K562 (cell line): ENCODE results near the gene MYLK4. TPM values are rescaled to one million over a fixed set of nuclear protein-coding genes. Genes with fewer than 3 reads are reported as not detected.

Source experiments
- ARNT ChIP-seq, 2 experiments: fragments of 450-650 bp; IDR thresholded peaks; 2 replicates each; pipeline ENCODE4 v1.6.1; 2016; ENCODE audit warnings: mild to moderate bottlenecking in 1 of 2
- ATF7 ChIP-seq: fragments of 450-650 bp; IDR thresholded peaks from 2 replicates; pipeline ENCODE4 v1.7.1; 2014; ENCODE audit warnings: mild to moderate bottlenecking, moderate library complexity
- BCOR ChIP-seq: fragments of 450-650 bp; IDR thresholded peaks from 2 replicates; pipeline ENCODE4 v1.6.1; 2016
- CXXC5 ChIP-seq: fragments of 250-450 bp; sonication (Bioruptor Pico); IDR thresholded peaks from 2 replicates; pipeline ENCODE4 v1.8.0; 2022; ENCODE audit warnings: inconsistent platforms, mild to moderate bottlenecking, moderate library complexity
- ELF4 ChIP-seq: fragments of 450-650 bp; formaldehyde crosslinking; IDR thresholded peaks from 2 replicates; pipeline ENCODE4 v1.4.0; 2022; ENCODE audit warnings: missing genetic modification characterization
- ESRRA ChIP-seq: fragments of 450-650 bp; IDR thresholded peaks from 2 replicates; pipeline ENCODE4 v1.6.1; 2014; ENCODE audit warnings: low read depth, mild to moderate bottlenecking, moderate library complexity, borderline replicate concordance
- ETV5 ChIP-seq: sonication (generic); formaldehyde crosslinking; IDR thresholded peaks from 2 replicates; pipeline ENCODE4 v1.4.0; 2020; ENCODE audit warnings: low read depth, mild to moderate bottlenecking, missing genetic modification reagents
- EWSR1 ChIP-seq: fragments of 450-650 bp; IDR thresholded peaks from 2 replicates; pipeline ENCODE4 v1.6.1; 2018; ENCODE audit warnings: borderline replicate concordance, mild to moderate bottlenecking, low read depth, moderate library complexity; ENCODE audit not compliant: partially characterized antibody
- HOXB6 ChIP-seq: fragments of 250-450 bp; sonication (Bioruptor Pico); IDR thresholded peaks from 2 replicates; pipeline ENCODE4 v1.5.1; 2022; ENCODE audit warnings: mild to moderate bottlenecking, borderline replicate concordance
- NR1H2 ChIP-seq: sonication (generic); formaldehyde crosslinking; IDR thresholded peaks from 2 replicates; pipeline ENCODE4 v1.4.0; 2020; ENCODE audit warnings: mild to moderate bottlenecking, missing genetic modification reagents
- PRMT5 ChIP-seq: sonication (generic); formaldehyde crosslinking; IDR thresholded peaks from 2 replicates; pipeline ENCODE4 v1.5.0; 2020; ENCODE audit warnings: missing genetic modification reagents
- PRPF4 ChIP-seq: fragments of 200-400 bp; formaldehyde crosslinking; IDR thresholded peaks from one replicate; pipeline ENCODE4 v1.6.1; 2017; ENCODE audit warnings: low read length, low read depth, mild to moderate bottlenecking; ENCODE audit not compliant: insufficient read depth, poor library complexity, severe bottlenecking
- SMARCA5 ChIP-seq: fragments of 450-650 bp; IDR thresholded peaks from 2 replicates; pipeline ENCODE4 v1.6.1; 2016
- TOE1 ChIP-seq, 2 experiments: fragments of 450-650 bp in 1 of 2; sonication (generic) in 1 of 2; formaldehyde crosslinking in 1 of 2; IDR thresholded peaks; 2 replicates each; pipeline versions ENCODE4 v1.7.1 to v1.8.0; 2016 to 2022; ENCODE audit warnings: borderline replicate concordance in 2 of 2, mild to moderate bottlenecking in 2 of 2, antibody characterized with exemption in 1 of 2, inconsistent platforms in 1 of 2, low read depth in 1 of 2, missing genetic modification reagents in 1 of 2, moderate library complexity in 1 of 2
- ZFP36 ChIP-seq: fragments of 150-350 bp; IDR thresholded peaks from 2 replicates; pipeline ENCODE4 v1.6.1; 2018; ENCODE audit warnings: low read length, low read depth; ENCODE audit not compliant: partially characterized antibody
- ZNF695 ChIP-seq: fragments of 450-650 bp; formaldehyde crosslinking; IDR thresholded peaks from 2 replicates; pipeline ENCODE4 v1.4.0; 2020; ENCODE audit warnings: mild to moderate bottlenecking, moderate library complexity
- polyA plus RNA-seq, 8 experiments: library from polyadenylated mRNA; depleted of rRNA in 4 of 8; stranded (reverse) in 5 of 8; unstranded in 3 of 8; fragments of >200 nt; fragmentation: Nextera tagmentation in 2 of 8; fragmentation: Illumina TruSeq in 1 of 8; extraction: Ambion mirVana in 2 of 8; extraction: Trizol in 1 of 8; gene quantifications; 2 replicates each; pipeline versions ENCODE4 v1.2.1 to v1.2.3, GENCODE V29; 2011 to 2014; ENCODE audit warnings: inconsistent platforms in 1 of 8, missing spikeins in 1 of 8
- total RNA-seq, 7 experiments: library from RNA; depleted of rRNA in 6 of 7; stranded (reverse); fragments of >200 nt in 6 of 7; fragmentation: Illumina TruSeq in 2 of 7; extraction: Trizol in 2 of 7; gene quantifications; 2 replicates each; pipeline versions ENCODE4 v1.2.1 to v1.2.3, GENCODE V29; 2011 to 2021; ENCODE audit warnings: low replicate concordance in 1 of 7
- TF ChIP-seq, protein P1 (sequence below): fragments of 450-650 bp; formaldehyde crosslinking; IDR thresholded peaks from 2 replicates; pipeline ENCODE4 v1.4.0; 2022; ENCODE audit warnings: missing genetic modification characterization

Gene MYLK4
- total and polyA plus RNA-seq, 9 of the 15 experiments (the other 6 are each of a cell fraction or from before 2014, with no cell fraction given), result 0.01 to 0.15 (median 0.06) TPM

GRCh38 chr6:2614155-2614554 is 136.6 kb downstream of the MYLK4 start (continued):
- TF ChIP-seq, protein P1, sequence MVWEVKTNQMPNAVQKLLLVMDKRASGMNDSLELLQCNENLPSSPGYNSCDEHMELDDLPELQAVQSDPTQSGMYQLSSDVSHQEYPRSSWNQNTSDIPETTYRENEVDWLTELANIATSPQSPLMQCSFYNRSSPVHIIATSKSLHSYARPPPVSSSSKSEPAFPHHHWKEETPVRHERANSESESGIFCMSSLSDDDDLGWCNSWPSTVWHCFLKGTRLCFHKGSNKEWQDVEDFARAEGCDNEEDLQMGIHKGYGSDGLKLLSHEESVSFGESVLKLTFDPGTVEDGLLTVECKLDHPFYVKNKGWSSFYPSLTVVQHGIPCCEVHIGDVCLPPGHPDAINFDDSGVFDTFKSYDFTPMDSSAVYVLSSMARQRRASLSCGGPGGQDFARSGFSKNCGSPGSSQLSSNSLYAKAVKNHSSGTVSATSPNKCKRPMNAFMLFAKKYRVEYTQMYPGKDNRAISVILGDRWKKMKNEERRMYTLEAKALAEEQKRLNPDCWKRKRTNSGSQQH (CRISPR knock-in tag), result no peak
- TF ChIP-seq SMARCA5 (0 out of 2 replicates have a peak, but pooled peaks have one; percentile 17), ETV5 (CRISPR knock-in tag) (no peak), TOE1 (IDR thresholded peaks at IDR 0.05; ENCODE audit: borderline replicate concordance) (no peak), TOE1 (CRISPR knock-in tag; IDR thresholded peaks at IDR 0.05; ENCODE audit: borderline replicate concordance, low read depth) (no peak), ZNF695 (CRISPR knock-in tag) (no peak), HOXB6 (no peak), PRMT5 (CRISPR knock-in tag) (no peak), PRPF4 (no peak), CXXC5 (CRISPR knock-in tag) (no peak), ARNT (IDR thresholded peaks at IDR 0.05) (no peak), ATF7 (no peak), ELF4 (CRISPR knock-in tag) (no peak), NR1H2 (CRISPR knock-in tag) (no peak), EWSR1 (no peak), ESRRA (no peak), ZFP36 (no peak), BCOR (peak; percentile 66; the same call in 1 of the 2 replicates)
- TF ChIP-seq, all 486 proteins: peak for 5

Other genes starting within 250 kb of the MYLK4 start
- 57.6 and 66.2 TPM in 2 replicates for gene WRNIP1, start 14.5 kb upstream of the MYLK4 start, total RNA-seq (2014; rRNA removed)
- 35.8 and 41.6 TPM in 2 replicates for gene WRNIP1, start 14.5 kb upstream of the MYLK4 start, total RNA-seq (2014; rRNA removed; fragmentation: Illumina TruSeq; extraction: Trizol)
- gene WRNIP1, start 14.5 kb upstream of the MYLK4 start, total RNA-seq (2015; rRNA removed; fragmentation: Illumina TruSeq; extraction: Trizol), result 57.9 and 59.8 TPM in 2 replicates
- gene WRNIP1, start 14.5 kb upstream of the MYLK4 start, total RNA-seq (2021), result 43.6 and 48.6 TPM in 2 replicates
- 38.9 and 44.1 TPM in 2 replicates for gene WRNIP1, start 14.5 kb upstream of the MYLK4 start, polyA plus RNA-seq (2011; rRNA removed)
- gene WRNIP1, start 14.5 kb upstream of the MYLK4 start, polyA plus RNA-seq (2014; fragmentation: Illumina TruSeq; extraction: Trizol), result 52.1 and 63.6 TPM in 2 replicates
- gene WRNIP1, start 14.5 kb upstream of the MYLK4 start, polyA plus RNA-seq (2014; fragmentation: Nextera tagmentation; extraction: Ambion mirVana), result 10 to 100 TPM; 13.2 to 15.9 TPM
- 58.3 and 59.8 TPM in 2 replicates for gene WRNIP1, start 14.5 kb upstream of the MYLK4 start, polyA plus RNA-seq (2014; rRNA removed)
- 36.7 and 41.2 TPM in 2 replicates for gene SERPINB1, start 90.9 kb upstream of the MYLK4 start, total RNA-seq (2014; rRNA removed)
- gene SERPINB1, start 90.9 kb upstream of the MYLK4 start, total RNA-seq (2014; rRNA removed; fragmentation: Illumina TruSeq; extraction: Trizol), result 49.3 and 62.5 TPM in 2 replicates
- 31.9 and 33.9 TPM in 2 replicates for gene SERPINB1, start 90.9 kb upstream of the MYLK4 start, total RNA-seq (2015; rRNA removed; fragmentation: Illumina TruSeq; extraction: Trizol)
- gene SERPINB1, start 90.9 kb upstream of the MYLK4 start, total RNA-seq (2021), result 45.6 and 46.5 TPM in 2 replicates
- gene SERPINB1, start 90.9 kb upstream of the MYLK4 start, polyA plus RNA-seq (2011; rRNA removed), result 49.4 and 108 TPM in 2 replicates
- 57.7 and 78.3 TPM in 2 replicates for gene SERPINB1, start 90.9 kb upstream of the MYLK4 start, polyA plus RNA-seq (2014; fragmentation: Illumina TruSeq; extraction: Trizol)
- gene SERPINB1, start 90.9 kb upstream of the MYLK4 start, polyA plus RNA-seq (2014; fragmentation: Nextera tagmentation; extraction: Ambion mirVana), result 10 to 100 TPM; 63.8 to 68.7 TPM
- 61.9 and 66.9 TPM in 2 replicates for gene SERPINB1, start 90.9 kb upstream of the MYLK4 start, polyA plus RNA-seq (2014; rRNA removed)
- 18.8 and 18.9 TPM in 2 replicates for gene SERPINB9, start 152.4 kb upstream of the MYLK4 start, total RNA-seq (2014; rRNA removed)
- gene SERPINB9, start 152.4 kb upstream of the MYLK4 start, total RNA-seq (2014; rRNA removed; fragmentation: Illumina TruSeq; extraction: Trizol), result 30.7 and 37.5 TPM in 2 replicates
- gene SERPINB9, start 152.4 kb upstream of the MYLK4 start, total RNA-seq (2015; rRNA removed; fragmentation: Illumina TruSeq; extraction: Trizol), result 18.4 and 21.5 TPM in 2 replicates
- 31.7 and 37.0 TPM in 2 replicates for gene SERPINB9, start 152.4 kb upstream of the MYLK4 start, total RNA-seq (2021)
- gene SERPINB9, start 152.4 kb upstream of the MYLK4 start, polyA plus RNA-seq (2011; rRNA removed), result 72.3 and 136 TPM in 2 replicates
- 34.6 and 40.3 TPM in 2 replicates for gene SERPINB9, start 152.4 kb upstream of the MYLK4 start, polyA plus RNA-seq (2014; fragmentation: Illumina TruSeq; extraction: Trizol)
- 10 to 100 TPM; 12.1 to 20.0 TPM for gene SERPINB9, start 152.4 kb upstream of the MYLK4 start, polyA plus RNA-seq (2014; fragmentation: Nextera tagmentation; extraction: Ambion mirVana)
- gene SERPINB9, start 152.4 kb upstream of the MYLK4 start, polyA plus RNA-seq (2014; rRNA removed), result 26.6 and 32.2 TPM in 2 replicates
- 86.6 and 92.4 TPM in 2 replicates for gene SERPINB6, start 220.6 kb upstream of the MYLK4 start, total RNA-seq (2014; rRNA removed)
- 111 and 114 TPM in 2 replicates for gene SERPINB6, start 220.6 kb upstream of the MYLK4 start, total RNA-seq (2014; rRNA removed; fragmentation: Illumina TruSeq; extraction: Trizol)
- 100 and 113 TPM in 2 replicates for gene SERPINB6, start 220.6 kb upstream of the MYLK4 start, total RNA-seq (2015; rRNA removed; fragmentation: Illumina TruSeq; extraction: Trizol)
- gene SERPINB6, start 220.6 kb upstream of the MYLK4 start, total RNA-seq (2021), result 124 and 126 TPM in 2 replicates
- 151 and 210 TPM in 2 replicates for gene SERPINB6, start 220.6 kb upstream of the MYLK4 start, polyA plus RNA-seq (2011; rRNA removed)
- gene SERPINB6, start 220.6 kb upstream of the MYLK4 start, polyA plus RNA-seq (2014; fragmentation: Illumina TruSeq; extraction: Trizol), result 162 and 176 TPM in 2 replicates
- 100 to 1,000 TPM; 143 to 211 TPM for gene SERPINB6, start 220.6 kb upstream of the MYLK4 start, polyA plus RNA-seq (2014; fragmentation: Nextera tagmentation; extraction: Ambion mirVana)
- gene SERPINB6, start 220.6 kb upstream of the MYLK4 start, polyA plus RNA-seq (2014; rRNA removed), result 145 and 159 TPM in 2 replicates
- gene NQO2, start 249.0 kb upstream of the MYLK4 start, total RNA-seq (2014; rRNA removed), result 101 and 110 TPM in 2 replicates
- 106 and 108 TPM in 2 replicates for gene NQO2, start 249.0 kb upstream of the MYLK4 start, total RNA-seq (2014; rRNA removed; fragmentation: Illumina TruSeq; extraction: Trizol)
- 116 TPM in 2 replicates for gene NQO2, start 249.0 kb upstream of the MYLK4 start, total RNA-seq (2015; rRNA removed; fragmentation: Illumina TruSeq; extraction: Trizol)
- gene NQO2, start 249.0 kb upstream of the MYLK4 start, total RNA-seq (2021), result 136 and 139 TPM in 2 replicates
- 187 and 214 TPM in 2 replicates for gene NQO2, start 249.0 kb upstream of the MYLK4 start, polyA plus RNA-seq (2011; rRNA removed)
- 113 and 118 TPM in 2 replicates for gene NQO2, start 249.0 kb upstream of the MYLK4 start, polyA plus RNA-seq (2014; fragmentation: Illumina TruSeq; extraction: Trizol)
- gene NQO2, start 249.0 kb upstream of the MYLK4 start, polyA plus RNA-seq (2014; fragmentation: Nextera tagmentation; extraction: Ambion mirVana), result 10 to 100 TPM; 54.6 to 70.1 TPM
- gene NQO2, start 249.0 kb upstream of the MYLK4 start, polyA plus RNA-seq (2014; rRNA removed), result 145 and 149 TPM in 2 replicates